GM21528 (cell line): Measurements from ENCODE around the gene RYR3.

Experiments
- ATAC-seq: cut with Tn5 transposase; IDR thresholded peaks from one replicate; pipeline ENCODE4 v1.9.1; 2021; ENCODE audit warnings: mild to moderate bottlenecking, moderate library complexity; ENCODE audit not compliant: unreplicated experiment, low FRiP score

RYR3 gene

GRCh38 chr15:33737687-33738601 is 427.2 kb downstream of the RYR3 start:
- no peak for ATAC-seq

GRCh38 chr15:33738941-33739664 is 428.3 kb downstream of the RYR3 start:
- no peak for ATAC-seq

DNA sequence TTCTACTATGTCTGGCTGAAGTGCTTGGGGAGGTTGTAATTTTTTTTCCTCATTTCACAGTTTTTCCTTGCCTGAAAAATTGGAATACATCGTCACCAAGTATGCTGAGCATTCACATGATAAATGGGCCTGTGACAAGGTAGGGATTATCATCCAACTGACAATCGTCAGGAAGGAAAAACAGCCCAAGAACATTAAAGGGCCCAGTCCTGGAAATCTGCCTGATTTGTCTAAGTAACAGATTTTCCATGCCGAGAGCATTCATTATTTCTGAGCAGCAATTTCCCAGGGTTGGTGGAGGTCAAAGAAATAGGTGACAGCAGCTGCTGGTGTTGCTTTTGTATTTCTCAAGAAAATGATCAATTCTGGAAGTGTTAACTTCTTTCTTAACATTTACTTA is 431.5 kb downstream of the RYR3 start:
- no peak for ATAC-seq

GRCh38 chr15:33742800-33743199 is 432.0 kb downstream of the RYR3 start:
- no peak for ATAC-seq

GRCh38 chr15:33746203-33746602 is 435.4 kb downstream of the RYR3 start:
- ATAC-seq = no peak

DNA sequence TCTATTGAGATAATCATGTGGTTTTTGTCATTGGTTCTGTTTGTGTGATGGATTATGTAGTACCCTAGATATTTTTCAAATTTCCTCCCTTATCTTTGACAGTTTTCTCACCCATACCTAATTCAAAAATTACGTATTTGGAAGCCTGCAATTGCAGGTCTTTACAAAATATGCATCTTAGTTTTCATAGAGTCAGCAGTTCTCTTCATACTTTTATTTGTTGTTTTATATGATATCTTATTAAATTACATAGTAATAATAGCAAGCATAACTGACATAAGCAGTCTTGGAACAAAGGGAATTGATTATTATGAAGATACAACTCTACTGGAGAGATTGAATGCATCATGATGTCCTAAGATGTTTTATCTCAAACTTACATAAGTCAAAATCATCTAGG is 442.2 kb downstream of the RYR3 start:
- ATAC-seq = no peak

DNA sequence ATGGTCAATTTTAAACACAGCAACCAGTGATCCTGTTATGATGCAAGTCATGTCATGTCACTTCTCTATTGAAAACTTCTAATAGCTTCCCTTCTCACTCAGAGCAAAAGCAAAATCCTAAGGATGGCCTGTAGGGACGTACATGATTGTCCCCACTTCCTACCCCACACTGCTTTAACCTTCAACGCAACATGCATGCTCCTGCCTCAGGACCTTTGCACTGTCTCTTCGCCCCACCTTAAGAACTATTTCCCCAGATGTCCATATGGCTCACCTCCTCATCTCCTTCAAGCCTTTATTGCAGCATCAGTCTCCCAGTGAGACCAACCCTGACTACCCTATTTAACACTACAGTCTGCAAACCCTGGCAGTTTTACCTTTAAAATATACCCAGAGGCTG is 443.5 kb downstream of the RYR3 start:
- no peak for ATAC-seq

- no peak for ATAC-seq
Measured at GRCh38 chr15:33756961-33757360, 446.2 kb downstream of the RYR3 start.

GRCh38 chr15:33757516-33758232 is 446.9 kb downstream of the RYR3 start:
- ATAC-seq = no peak

DNA sequence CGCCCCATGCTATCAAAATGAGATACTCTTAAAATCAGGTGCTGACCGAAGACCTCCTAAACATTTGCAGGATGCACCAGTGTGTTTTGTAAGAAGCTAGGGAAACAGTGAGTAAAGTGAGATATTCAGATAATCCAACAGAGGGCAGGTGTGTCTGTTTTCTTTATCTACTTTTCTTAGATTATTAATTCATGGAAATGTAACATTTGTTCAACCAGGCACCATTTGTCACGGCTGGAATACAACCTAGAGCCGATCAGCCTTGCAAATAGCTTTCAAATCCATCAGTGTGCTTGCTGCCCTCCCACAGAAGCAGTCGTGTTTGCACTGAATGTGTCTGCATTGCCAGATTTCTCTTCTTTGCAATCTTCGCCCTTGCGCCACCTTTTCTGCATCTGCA is 455.6 kb downstream of the RYR3 start:
- ATAC-seq = no peak

DNA sequence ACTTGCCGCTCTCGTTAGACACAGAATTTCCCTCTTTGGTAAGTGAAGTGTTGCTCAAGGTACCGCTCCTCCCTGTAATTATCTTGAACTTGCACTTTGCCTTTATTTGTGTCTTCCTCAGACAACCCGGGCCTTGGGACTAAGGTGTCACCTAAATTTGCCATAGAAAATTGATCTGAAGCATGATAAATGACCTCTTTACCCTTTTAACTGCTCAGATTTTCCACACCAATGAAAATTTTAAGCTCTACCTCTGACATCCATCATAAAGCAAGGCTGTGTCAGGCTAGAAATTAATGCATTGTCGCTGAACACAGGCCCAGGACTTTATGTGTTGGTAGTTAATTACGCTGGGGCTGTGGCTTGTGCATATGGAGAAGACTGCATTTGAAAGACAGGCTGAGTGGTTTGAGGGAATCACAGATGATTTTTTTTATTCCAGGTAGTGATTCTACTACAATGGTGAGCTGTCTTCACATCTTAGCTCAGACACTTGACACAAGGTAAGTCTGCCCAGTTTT is 458.0 kb downstream of the RYR3 start:
- no peak for ATAC-seq

DNA sequence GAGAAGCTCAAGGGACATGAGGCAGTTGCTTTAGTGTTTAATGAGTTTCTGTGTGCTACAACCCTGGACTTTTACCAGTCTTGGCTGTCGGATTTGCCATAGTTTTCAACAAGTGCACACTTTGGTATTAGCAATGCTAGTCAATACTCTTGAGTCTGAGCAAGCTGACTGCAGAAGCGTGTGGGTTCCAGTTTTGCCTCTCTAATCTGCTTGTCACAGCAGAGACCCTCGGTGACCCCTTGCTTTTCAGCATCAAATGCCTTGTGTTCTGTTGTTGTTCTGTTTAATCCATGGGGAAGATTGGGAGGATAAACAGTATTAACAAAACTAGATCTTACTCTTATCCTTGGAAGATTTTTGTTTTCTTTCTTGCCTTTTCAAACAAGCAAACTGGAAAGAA is 463.2 kb downstream of the RYR3 start:
- ATAC-seq = no peak

DNA sequence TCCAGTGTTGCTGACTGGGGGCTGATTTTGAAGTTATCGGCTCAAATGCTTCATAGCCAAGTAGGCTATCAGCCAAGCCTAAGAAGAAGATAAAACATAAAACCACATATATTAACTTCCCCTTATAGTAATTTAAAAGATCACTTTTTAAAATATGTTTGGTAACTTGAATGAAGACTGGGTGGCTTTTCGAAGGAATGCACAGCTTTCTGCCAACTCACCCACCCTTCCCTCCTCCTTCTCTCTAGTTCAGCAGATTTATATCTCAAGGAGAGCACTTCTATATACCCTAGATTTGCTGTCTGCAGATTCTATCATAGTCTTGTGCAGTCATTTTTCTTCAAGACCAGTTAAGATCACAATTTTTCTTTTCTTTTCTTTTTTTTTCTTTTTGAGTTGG is 468.1 kb downstream of the RYR3 start:
- ATAC-seq = no peak

DNA sequence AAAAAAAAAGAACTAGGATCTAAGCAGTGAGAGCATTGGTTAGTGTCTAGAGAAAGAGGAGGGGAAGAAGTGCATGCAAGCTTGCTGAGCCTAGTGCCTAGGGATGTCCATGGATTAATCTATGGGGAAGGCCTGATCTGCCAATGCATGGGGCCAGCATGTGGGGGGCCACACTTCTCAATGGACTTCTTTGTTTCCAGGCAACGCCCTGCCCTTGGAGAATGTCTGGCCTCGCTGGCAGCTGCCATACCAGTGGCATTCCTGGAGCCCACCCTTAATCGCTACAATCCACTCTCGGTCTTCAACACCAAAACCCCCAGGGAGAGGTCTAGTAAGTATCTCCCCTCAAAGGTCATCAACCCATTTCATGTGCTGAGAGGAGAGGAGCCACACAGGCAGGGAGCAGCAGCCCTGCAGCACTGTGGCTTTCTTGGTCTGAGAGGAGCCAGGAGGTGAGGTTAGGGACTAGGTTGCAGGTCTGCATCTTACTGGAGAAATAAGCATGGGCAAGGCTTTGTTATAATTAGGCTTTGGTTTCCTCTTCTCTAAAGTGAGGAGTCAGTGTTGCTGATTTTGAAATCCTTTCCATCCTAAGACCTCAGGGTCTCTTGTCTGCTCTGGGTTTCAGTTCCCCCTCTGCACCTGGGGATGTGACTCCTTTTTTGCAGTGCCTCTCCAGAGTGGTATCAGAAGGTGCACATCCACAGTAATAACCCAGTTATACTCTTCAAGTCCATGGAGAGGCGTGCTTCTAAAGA is 469.4 kb downstream of the RYR3 start:
- no peak for ATAC-seq

DNA sequence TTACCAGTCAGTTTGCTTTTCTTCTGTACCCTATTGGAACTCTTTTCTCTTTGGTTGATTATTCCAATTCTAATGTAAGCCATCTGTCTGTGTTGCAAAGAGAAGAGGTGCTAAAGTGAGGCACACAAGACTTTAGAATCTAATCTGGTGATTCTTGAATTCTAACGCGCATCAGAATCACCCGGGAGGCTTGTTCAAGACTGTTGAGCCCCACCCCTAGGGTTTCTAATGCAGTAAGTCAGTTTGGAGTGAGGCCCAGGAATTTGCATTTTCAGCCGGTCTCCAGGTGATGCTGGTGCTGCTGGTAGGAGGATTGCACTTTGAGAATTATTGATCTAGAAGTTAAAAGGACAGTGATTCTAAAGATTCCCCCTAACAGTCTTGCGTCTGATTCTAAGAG is 472.2 kb downstream of the RYR3 start:
- ATAC-seq = no peak

DNA sequence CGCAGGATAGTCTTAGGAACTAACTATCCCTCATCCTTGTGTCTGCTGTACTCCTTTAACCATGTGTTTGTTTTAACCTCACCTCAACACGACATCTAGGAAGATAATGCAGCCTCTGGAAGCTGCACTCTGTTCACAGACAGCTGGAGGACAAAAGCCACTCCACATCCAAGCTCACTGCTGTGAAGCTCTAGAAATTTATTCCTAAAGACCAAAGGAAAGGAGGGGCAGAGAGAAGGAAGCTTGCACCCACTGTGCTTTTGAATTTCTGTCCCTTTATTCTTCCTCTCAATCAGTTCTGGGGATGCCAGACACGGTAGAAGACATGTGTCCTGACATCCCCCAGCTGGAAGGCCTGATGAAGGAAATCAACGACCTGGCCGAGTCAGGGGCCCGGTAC is 474.6 kb downstream of the RYR3 start:
- ATAC-seq = no peak

GRCh38 chr15:33788906-33789540 is 478.3 kb downstream of the RYR3 start:
- ATAC-seq = no peak

- no peak for ATAC-seq
Measured at GRCh38 chr15:33794453-33794852, 483.7 kb downstream of the RYR3 start.

GRCh38 chr15:33795070-33795469 is 484.3 kb downstream of the RYR3 start:
- ATAC-seq = no peak

DNA sequence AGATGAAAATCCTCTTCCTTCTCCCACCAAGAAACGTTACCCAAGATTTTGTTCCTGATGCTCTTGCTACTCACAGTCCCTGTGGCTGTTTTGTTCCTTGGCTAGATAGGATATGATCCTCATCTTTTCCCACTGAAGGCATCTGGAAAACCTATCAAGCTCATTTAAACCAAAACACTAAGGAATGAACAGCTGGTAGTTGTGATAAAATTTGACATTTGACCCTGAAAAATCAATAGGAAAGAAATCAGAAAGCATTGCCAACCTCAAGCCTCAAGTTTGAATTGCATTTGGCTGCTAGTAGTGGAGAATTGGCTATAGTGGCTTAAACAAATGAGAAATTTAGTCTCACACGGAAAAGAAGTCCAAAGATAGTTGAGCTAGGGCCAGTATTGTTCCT is 486.9 kb downstream of the RYR3 start:
- no peak for ATAC-seq
